ENCODE results near the gene SPNS2.

Gene SPNS2

GRCh38 chr17:4585638-4585994 lies 86.9 kb downstream of the SPNS2 start:
- ATAC-seq, result no peak
- TF ChIP-seq OSR1 (CRISPR knock-in tag; IDR thresholded peaks at IDR 0.05) (no peak), RARB (CRISPR knock-in tag; IDR thresholded peaks at IDR 0.05) (no peak), TOX (CRISPR knock-in tag; IDR thresholded peaks at IDR 0.05; ENCODE audit: borderline replicate concordance) (no peak), ZNF70 (CRISPR knock-in tag; IDR thresholded peaks at IDR 0.05) (no peak), GLIS3 (CRISPR knock-in tag; IDR thresholded peaks at IDR 0.05) (no peak), CSDC2 (CRISPR knock-in tag; IDR thresholded peaks at IDR 0.05) (no peak), ZNF565 (CRISPR knock-in tag; conservative IDR thresholded peaks at IDR 0.05; ENCODE audit: low read depth) (no peak), PPARA (CRISPR knock-in tag; IDR thresholded peaks at IDR 0.05; ENCODE audit: borderline replicate concordance) (no peak), POU6F1 (CRISPR knock-in tag; IDR thresholded peaks at IDR 0.05; ENCODE audit: borderline replicate concordance, low read depth) (no peak), ZFP30 (CRISPR knock-in tag; IDR thresholded peaks at IDR 0.05) (no peak)
- TF ChIP-seq, protein P1, sequence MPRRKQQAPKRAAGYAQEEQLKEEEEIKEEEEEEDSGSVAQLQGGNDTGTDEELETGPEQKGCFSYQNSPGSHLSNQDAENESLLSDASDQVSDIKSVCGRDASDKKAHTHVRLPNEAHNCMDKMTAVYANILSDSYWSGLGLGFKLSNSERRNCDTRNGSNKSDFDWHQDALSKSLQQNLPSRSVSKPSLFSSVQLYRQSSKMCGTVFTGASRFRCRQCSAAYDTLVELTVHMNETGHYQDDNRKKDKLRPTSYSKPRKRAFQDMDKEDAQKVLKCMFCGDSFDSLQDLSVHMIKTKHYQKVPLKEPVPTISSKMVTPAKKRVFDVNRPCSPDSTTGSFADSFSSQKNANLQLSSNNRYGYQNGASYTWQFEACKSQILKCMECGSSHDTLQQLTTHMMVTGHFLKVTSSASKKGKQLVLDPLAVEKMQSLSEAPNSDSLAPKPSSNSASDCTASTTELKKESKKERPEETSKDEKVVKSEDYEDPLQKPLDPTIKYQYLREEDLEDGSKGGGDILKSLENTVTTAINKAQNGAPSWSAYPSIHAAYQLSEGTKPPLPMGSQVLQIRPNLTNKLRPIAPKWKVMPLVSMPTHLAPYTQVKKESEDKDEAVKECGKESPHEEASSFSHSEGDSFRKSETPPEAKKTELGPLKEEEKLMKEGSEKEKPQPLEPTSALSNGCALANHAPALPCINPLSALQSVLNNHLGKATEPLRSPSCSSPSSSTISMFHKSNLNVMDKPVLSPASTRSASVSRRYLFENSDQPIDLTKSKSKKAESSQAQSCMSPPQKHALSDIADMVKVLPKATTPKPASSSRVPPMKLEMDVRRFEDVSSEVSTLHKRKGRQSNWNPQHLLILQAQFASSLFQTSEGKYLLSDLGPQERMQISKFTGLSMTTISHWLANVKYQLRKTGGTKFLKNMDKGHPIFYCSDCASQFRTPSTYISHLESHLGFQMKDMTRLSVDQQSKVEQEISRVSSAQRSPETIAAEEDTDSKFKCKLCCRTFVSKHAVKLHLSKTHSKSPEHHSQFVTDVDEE (CRISPR knock-in tag; IDR thresholded peaks at IDR 0.05), result no peak
- TF ChIP-seq, protein P2, sequence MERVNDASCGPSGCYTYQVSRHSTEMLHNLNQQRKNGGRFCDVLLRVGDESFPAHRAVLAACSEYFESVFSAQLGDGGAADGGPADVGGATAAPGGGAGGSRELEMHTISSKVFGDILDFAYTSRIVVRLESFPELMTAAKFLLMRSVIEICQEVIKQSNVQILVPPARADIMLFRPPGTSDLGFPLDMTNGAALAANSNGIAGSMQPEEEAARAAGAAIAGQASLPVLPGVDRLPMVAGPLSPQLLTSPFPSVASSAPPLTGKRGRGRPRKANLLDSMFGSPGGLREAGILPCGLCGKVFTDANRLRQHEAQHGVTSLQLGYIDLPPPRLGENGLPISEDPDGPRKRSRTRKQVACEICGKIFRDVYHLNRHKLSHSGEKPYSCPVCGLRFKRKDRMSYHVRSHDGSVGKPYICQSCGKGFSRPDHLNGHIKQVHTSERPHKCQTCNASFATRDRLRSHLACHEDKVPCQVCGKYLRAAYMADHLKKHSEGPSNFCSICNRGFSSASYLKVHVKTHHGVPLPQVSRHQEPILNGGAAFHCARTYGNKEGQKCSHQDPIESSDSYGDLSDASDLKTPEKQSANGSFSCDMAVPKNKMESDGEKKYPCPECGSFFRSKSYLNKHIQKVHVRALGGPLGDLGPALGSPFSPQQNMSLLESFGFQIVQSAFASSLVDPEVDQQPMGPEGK (CRISPR knock-in tag; IDR thresholded peaks at IDR 0.05; ENCODE audit: borderline replicate concordance), result no peak

- ATAC-seq, result no peak
- TF ChIP-seq ARNTL (CRISPR knock-in tag; IDR thresholded peaks at IDR 0.05; ENCODE audit: borderline replicate concordance, low read depth) (no peak), ZNF8 (CRISPR knock-in tag; IDR thresholded peaks at IDR 0.05) (no peak), ZFP30 (CRISPR knock-in tag; IDR thresholded peaks at IDR 0.05) (no peak)
Measured at GRCh38 chr17:4586043-4586442, 87.4 kb downstream of the SPNS2 start.

DNA sequence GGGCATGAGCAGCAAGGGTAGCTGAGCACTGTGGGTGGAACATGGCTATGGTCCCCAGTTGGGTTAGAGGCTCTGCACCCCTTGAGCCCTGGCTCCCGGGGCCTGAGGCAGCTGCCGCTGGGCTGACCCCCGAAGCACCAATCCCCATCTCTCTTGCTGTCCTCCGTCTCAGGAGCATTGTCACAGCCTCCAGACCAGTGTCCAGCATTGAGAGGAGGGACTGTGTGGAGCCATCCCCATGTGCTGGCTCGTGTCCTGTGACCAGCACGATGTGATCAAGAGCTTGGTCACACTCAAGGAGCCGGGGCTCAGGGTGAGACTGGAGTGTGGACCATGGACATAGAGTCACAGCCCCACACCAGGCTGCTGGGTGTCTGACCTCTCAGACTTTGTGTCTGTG lies 88.5 kb downstream of the SPNS2 start:
- TF ChIP-seq, protein P2 (CRISPR knock-in tag; IDR thresholded peaks at IDR 0.05; ENCODE audit: borderline replicate concordance), result no peak
- TF ChIP-seq ZNF70 (CRISPR knock-in tag; IDR thresholded peaks at IDR 0.05) (no peak), SNAI2 (CRISPR knock-in tag; IDR thresholded peaks at IDR 0.05) (no peak), POU6F1 (CRISPR knock-in tag; IDR thresholded peaks at IDR 0.05; ENCODE audit: borderline replicate concordance, low read depth) (no peak)
- no peak for ATAC-seq

GRCh38 chr17:4587803-4588202 lies 89.1 kb downstream of the SPNS2 start:
- ATAC-seq, result no peak; the same call in 2 of the 3 replicates
- TF ChIP-seq, protein P1 (CRISPR knock-in tag; IDR thresholded peaks at IDR 0.05), result peak; percentile 94; the same call in 1 of the 2 replicates
- TF ChIP-seq ZFP3 (CRISPR knock-in tag; IDR thresholded peaks at IDR 0.05), result 0 out of 2 replicates have a peak, but pooled peaks have one; percentile 23
- TF ChIP-seq POU6F1 (CRISPR knock-in tag; IDR thresholded peaks at IDR 0.05; ENCODE audit: borderline replicate concordance, low read depth), result no peak
- no peak for TF ChIP-seq CSDC2 (CRISPR knock-in tag; IDR thresholded peaks at IDR 0.05)
- TF ChIP-seq, protein P2 (CRISPR knock-in tag; IDR thresholded peaks at IDR 0.05; ENCODE audit: borderline replicate concordance), result no peak
- no peak for TF ChIP-seq ZNF70 (CRISPR knock-in tag; IDR thresholded peaks at IDR 0.05)
- peak; percentile 12; the same call in 1 of the 2 replicates for TF ChIP-seq ESRRG (CRISPR knock-in tag; IDR thresholded peaks at IDR 0.05)
- 0 out of 2 replicates have a peak, but pooled peaks have one; percentile 60 for TF ChIP-seq GLIS3 (CRISPR knock-in tag; IDR thresholded peaks at IDR 0.05)
- TF ChIP-seq ZNF8 (CRISPR knock-in tag; IDR thresholded peaks at IDR 0.05), result 0 out of 2 replicates have a peak, but pooled peaks have one; percentile 6
- no peak for TF ChIP-seq ARNTL (CRISPR knock-in tag; IDR thresholded peaks at IDR 0.05; ENCODE audit: borderline replicate concordance, low read depth)
- no peak for TF ChIP-seq SNAI2 (CRISPR knock-in tag; IDR thresholded peaks at IDR 0.05)
- TF ChIP-seq ZNF565 (CRISPR knock-in tag; conservative IDR thresholded peaks at IDR 0.05; ENCODE audit: low read depth), result no peak
